Epithelial cell of prostate (primary cell): Measurements from ENCODE around the gene WASL.

Source experiments
- DNase-seq: peaks from one replicate; pipeline ENCODE4 v3.0.0-alpha.2; 2011; ENCODE audit warnings: low read depth, low spot score
- H3K27ac ChIP-seq: fragments of 450-650 bp; 2 replicates; pipeline ENCODE4 v1.5.1; 2017; ENCODE audit warnings: mild to moderate bottlenecking

Gene WASL

GRCh38 chr7:123770378-123770777 is 21.6 kb upstream of the WASL start:
- peak overlapping the region; percentile 84 for H3K27ac ChIP-seq

GRCh38 chr7:123769371-123769770 is 20.6 kb upstream of the WASL start:
- H3K27ac ChIP-seq = peak overlapping the region; percentile 84
- DNase-seq = peak; percentile 58

More at GRCh38 chr7:123770378-123770777, 21.6 kb upstream of the WASL start:
- peak; percentile 91 for DNase-seq

- peak overlapping the region; percentile 84 for H3K27ac ChIP-seq
- DNase-seq = no peak
Observed at GRCh38 chr7:123768493-123768892, 19.7 kb upstream of the WASL start.

GRCh38 chr7:123763191-123763661 is 14.4 kb upstream of the WASL start:
- no peak overlapping the region for H3K27ac ChIP-seq
- DNase-seq = no peak

- DNase-seq = no peak
- no peak overlapping the region for H3K27ac ChIP-seq
Observed at GRCh38 chr7:123761729-123762128, 12.9 kb upstream of the WASL start.

- peak overlapping the region; percentile 99 for H3K27ac ChIP-seq
- peak; percentile 97 for DNase-seq
Observed at GRCh38 chr7:123757095-123757494, 8.3 kb upstream of the WASL start.

- peak overlapping the region; percentile 99 for H3K27ac ChIP-seq
- no peak for DNase-seq
Observed at GRCh38 chr7:123755338-123755737, 6.5 kb upstream of the WASL start.

GRCh38 chr7:123754271-123754871 is 5.6 kb upstream of the WASL start:
- DNase-seq = no peak
- H3K27ac ChIP-seq = peak overlapping the region; percentile 99

- DNase-seq = no peak
- H3K27ac ChIP-seq = no peak overlapping the region
Observed at GRCh38 chr7:123752534-123752933, 3.7 kb upstream of the WASL start.

GRCh38 chr7:123751821-123752220 is 3.0 kb upstream of the WASL start:
- no peak for DNase-seq
- peak overlapping the region; percentile 98 for H3K27ac ChIP-seq

GRCh38 chr7:123750389-123751230 is 1.8 kb upstream of the WASL start:
- no peak for DNase-seq
- peak overlapping the region; percentile 98 for H3K27ac ChIP-seq

GRCh38 chr7:123749537-123749857 is 694 bp upstream of the WASL start:
- peak overlapping the region; percentile 98 for H3K27ac ChIP-seq
- peak; percentile 39 for DNase-seq

GRCh38 chr7:123748171-123748733 is 551 bp downstream of the WASL start:
- H3K27ac ChIP-seq = peak overlapping the region; percentile 98
- no peak for DNase-seq

GRCh38 chr7:123747620-123748141 is 1.1 kb downstream of the WASL start:
- peak overlapping the region; percentile 98 for H3K27ac ChIP-seq
- DNase-seq = peak; percentile 68

- peak overlapping the region; percentile 98 for H3K27ac ChIP-seq
- no peak for DNase-seq
Observed at GRCh38 chr7:123746931-123747488, 1.8 kb downstream of the WASL start.

- H3K27ac ChIP-seq = no peak overlapping the region
- DNase-seq = no peak
Observed at GRCh38 chr7:123746055-123746454, 2.7 kb downstream of the WASL start.

GRCh38 chr7:123745437-123745836 is 3.4 kb downstream of the WASL start:
- no peak for DNase-seq
- H3K27ac ChIP-seq = no peak overlapping the region

GRCh38 chr7:123744416-123744815 is 4.4 kb downstream of the WASL start:
- H3K27ac ChIP-seq = no peak overlapping the region
- no peak for DNase-seq

- DNase-seq = no peak
- no peak overlapping the region for H3K27ac ChIP-seq
Observed at GRCh38 chr7:123741940-123742339, 6.9 kb downstream of the WASL start.

- H3K27ac ChIP-seq = no peak overlapping the region
- DNase-seq = no peak
Observed at GRCh38 chr7:123738808-123739207, 10.0 kb downstream of the WASL start.

GRCh38 chr7:123738356-123738755 is 10.4 kb downstream of the WASL start:
- no peak overlapping the region for H3K27ac ChIP-seq
- DNase-seq = no peak
